ENCODE measurements around the gene AOC3.
"Not testable (repeated sequence)": the region's sequence is repeated elsewhere in the genome, so short reads cannot be mapped to it uniquely, and the experiment has no call there.

AOC3 gene

GRCh38 chr17:42899981-42900380, 49.0 kb downstream of the AOC3 start:
- H3K9me3 ChIP-seq (ENCODE audit: low read length); H3K27me3 ChIP-seq (ENCODE audit: insufficient read depth, low read length); H3K4me3 ChIP-seq (ENCODE audit: low read length); H3K4me1 ChIP-seq (ENCODE audit: insufficient read depth, low read length); H2AFZ ChIP-seq (ENCODE audit: low read depth, low read length); H3K36me3 ChIP-seq (ENCODE audit: insufficient read depth, low read length): not testable (repeated sequence)

GRCh38 chr17:42900460-42901331, 49.7 kb downstream of the AOC3 start, which contains the start of gene G6PC1:
G6PC1 (plus strand) TSS chr17:42900799; CDS start chr17:42900877, 78 bp downstream.
- Histone ChIP-seq H3K36me3 (ENCODE audit: insufficient read depth, low read length) (no peaks in the 10 kb centered on the region), H3K9me3 (ENCODE audit: low read length) (no peaks in the 10 kb centered on the region), H3K4me3 (ENCODE audit: low read length) (no peak within 1 kb of the TSS), H2AFZ (ENCODE audit: low read depth, low read length) (no peak within 1 kb of the TSS), H3K4me1 (ENCODE audit: insufficient read depth, low read length) (no peaks in the 10 kb centered on the region), H3K27me3 (ENCODE audit: insufficient read depth, low read length) (peaks cover 2% of the 10 kb centered on the region)

GRCh38 chr17:42901535-42902229, 50.7 kb downstream of the AOC3 start:
- Histone ChIP-seq H2AFZ (ENCODE audit: low read depth, low read length) (no peak overlapping the region), H3K4me3 (ENCODE audit: low read length) (no peak overlapping the region), H3K36me3 (ENCODE audit: insufficient read depth, low read length) (no peaks in the 10 kb centered on the region), H3K27me3 (ENCODE audit: insufficient read depth, low read length) (peaks cover 7% of the 10 kb centered on the region), H3K9me3 (ENCODE audit: low read length) (no peaks in the 10 kb centered on the region), H3K4me1 (ENCODE audit: insufficient read depth, low read length) (no peaks in the 10 kb centered on the region)

DNA sequence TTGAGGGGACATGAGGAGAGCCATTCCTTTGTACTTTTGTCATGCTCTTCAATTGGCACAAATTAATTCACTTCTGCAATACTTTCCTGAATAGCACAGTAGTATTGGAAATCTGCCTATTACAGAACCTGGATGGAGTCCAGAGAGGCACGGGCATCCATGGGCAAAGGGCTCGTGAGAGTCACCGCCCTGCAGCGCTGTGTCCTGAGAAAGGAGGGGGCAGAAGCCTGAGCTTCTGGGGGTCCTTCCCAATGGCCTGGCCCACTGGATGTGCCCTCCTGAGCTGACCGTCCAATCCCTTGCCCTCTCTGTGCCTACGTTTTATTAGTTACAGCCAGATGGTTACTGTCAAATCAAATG, 53.1 kb downstream of the AOC3 start:
- H3K36me3 ChIP-seq (ENCODE audit: insufficient read depth, low read length) = no peaks in the 10 kb centered on the region
- peaks cover 8% of the 10 kb centered on the region for H3K27me3 ChIP-seq (ENCODE audit: insufficient read depth, low read length)
- H3K4me3 ChIP-seq (ENCODE audit: low read length) = no peak overlapping the region
- no peak overlapping the region for H2AFZ ChIP-seq (ENCODE audit: low read depth, low read length)
- no peaks in the 10 kb centered on the region for H3K4me1 ChIP-seq (ENCODE audit: insufficient read depth, low read length)
- H3K9me3 ChIP-seq (ENCODE audit: low read length) = no peaks in the 10 kb centered on the region

- H3K4me3 ChIP-seq (ENCODE audit: low read length) = no peak overlapping the region
- H3K4me1 ChIP-seq (ENCODE audit: insufficient read depth, low read length) = no peaks in the 10 kb centered on the region
- H3K36me3 ChIP-seq (ENCODE audit: insufficient read depth, low read length) = no peaks in the 10 kb centered on the region
- H2AFZ ChIP-seq (ENCODE audit: low read depth, low read length) = no peak overlapping the region
- H3K9me3 ChIP-seq (ENCODE audit: low read length) = no peaks in the 10 kb centered on the region
- H3K27me3 ChIP-seq (ENCODE audit: insufficient read depth, low read length) = peaks cover 8% of the 10 kb centered on the region
Measured at GRCh38 chr17:42906772-42907446, 55.9 kb downstream of the AOC3 start.
